GM03348 (cell line): ENCODE data around the gene JPH4.
A peak's percentile ranks its signal among the peaks of the same experiment; 100 is the strongest.
"Not testable (repeated sequence)": the region's sequence is repeated elsewhere in the genome, so short reads cannot be mapped to it uniquely, and the experiment has no call there.

Experiments
- DNase-seq: peaks from one replicate; pipeline ENCODE4 v3.0.0; 2012; ENCODE audit warnings: low spot score

Gene JPH4

GRCh38 chr14:23547924-23548323 is 30.7 kb downstream of the JPH4 start:
- DNase-seq, result no peak

- no peak for DNase-seq
Measured at GRCh38 chr14:23546450-23547035, 32.0 kb downstream of the JPH4 start.

GRCh38 chr14:23545740-23546365 is 32.7 kb downstream of the JPH4 start:
- DNase-seq, result no peak

- no peak for DNase-seq
Measured at GRCh38 chr14:23544511-23545447, 33.8 kb downstream of the JPH4 start.

- DNase-seq, result no peak
Measured at GRCh38 chr14:23543403-23543802, 35.2 kb downstream of the JPH4 start.

GRCh38 chr14:23542261-23542660 is 36.3 kb downstream of the JPH4 start:
- DNase-seq, result no peak

- DNase-seq, result no peak
Measured at GRCh38 chr14:23540141-23540469, 38.5 kb downstream of the JPH4 start.

- DNase-seq, result peak; percentile 75
Measured at GRCh38 chr14:23539248-23540140, 39.1 kb downstream of the JPH4 start.

GRCh38 chr14:23538785-23539184 is 39.8 kb downstream of the JPH4 start:
- DNase-seq, result peak; percentile 62

- no peak for DNase-seq
Measured at GRCh38 chr14:23538050-23538718, 40.4 kb downstream of the JPH4 start.

- no peak for DNase-seq
Measured at GRCh38 chr14:23537351-23538049, 41.1 kb downstream of the JPH4 start.

- DNase-seq, result not testable (repeated sequence)
Measured at GRCh38 chr14:23536906-23537305, 41.7 kb downstream of the JPH4 start.

GRCh38 chr14:23536494-23536893 is 42.1 kb downstream of the JPH4 start:
- no peak for DNase-seq

- DNase-seq, result no peak
Measured at GRCh38 chr14:23535943-23536342, 42.6 kb downstream of the JPH4 start.

GRCh38 chr14:23533652-23534435 is 44.7 kb downstream of the JPH4 start:
- DNase-seq, result no peak

GRCh38 chr14:23532658-23533057 is 45.9 kb downstream of the JPH4 start:
- no peak for DNase-seq

GRCh38 chr14:23531391-23531790 is 47.2 kb downstream of the JPH4 start:
- DNase-seq, result no peak

- DNase-seq, result no peak
Measured at GRCh38 chr14:23530375-23531055, 48.1 kb downstream of the JPH4 start.

- no peak for DNase-seq
Measured at GRCh38 chr14:23529016-23529415, 49.6 kb downstream of the JPH4 start.

GRCh38 chr14:23528555-23528954 is 50.0 kb downstream of the JPH4 start:
- no peak for DNase-seq
